GM21529 (cell line): ENCODE measurements around the gene ATP8B1.

Experiments
- ATAC-seq: cut with Tn5 transposase; IDR thresholded peaks from one replicate; pipeline ENCODE4 v1.9.1; 2021; ENCODE audit not compliant: unreplicated experiment

The ATP8B1 gene

GRCh38 chr18:57794951-57795728, 8.0 kb downstream of the ATP8B1 start:
- no peak for ATAC-seq

GRCh38 chr18:57793302-57793986, 9.7 kb downstream of the ATP8B1 start:
- no peak for ATAC-seq

GRCh38 chr18:57792631-57793301, 10.3 kb downstream of the ATP8B1 start:
- no peak for ATAC-seq

- no peak for ATAC-seq
Measured at GRCh38 chr18:57791911-57792310, 11.2 kb downstream of the ATP8B1 start.

- no peak for ATAC-seq
Measured at GRCh38 chr18:57791192-57791591, 11.9 kb downstream of the ATP8B1 start.

DNA sequence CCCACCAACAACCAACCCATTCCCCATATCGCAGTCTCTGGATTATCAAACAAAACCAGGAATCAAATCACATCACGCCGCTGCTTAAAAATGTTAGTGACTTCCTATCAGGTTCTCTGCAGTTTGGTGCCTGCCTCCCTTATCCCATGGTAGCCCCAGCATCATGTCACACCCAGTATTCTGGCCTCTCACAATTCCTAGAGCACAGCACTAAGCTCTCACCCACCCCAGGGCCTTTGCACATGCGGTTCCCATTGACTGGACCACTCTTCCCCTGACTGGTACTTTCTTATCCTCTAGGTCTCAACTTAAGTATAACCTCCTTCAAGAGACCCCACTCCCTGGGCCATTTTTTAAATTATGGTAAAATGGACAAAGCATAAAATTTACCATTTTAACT, 12.8 kb downstream of the ATP8B1 start:
- no peak for ATAC-seq

- ATAC-seq = no peak
Measured at GRCh38 chr18:57789759-57790158, 13.4 kb downstream of the ATP8B1 start.

- ATAC-seq = no peak
Measured at GRCh38 chr18:57789090-57789489, 14.0 kb downstream of the ATP8B1 start.

DNA sequence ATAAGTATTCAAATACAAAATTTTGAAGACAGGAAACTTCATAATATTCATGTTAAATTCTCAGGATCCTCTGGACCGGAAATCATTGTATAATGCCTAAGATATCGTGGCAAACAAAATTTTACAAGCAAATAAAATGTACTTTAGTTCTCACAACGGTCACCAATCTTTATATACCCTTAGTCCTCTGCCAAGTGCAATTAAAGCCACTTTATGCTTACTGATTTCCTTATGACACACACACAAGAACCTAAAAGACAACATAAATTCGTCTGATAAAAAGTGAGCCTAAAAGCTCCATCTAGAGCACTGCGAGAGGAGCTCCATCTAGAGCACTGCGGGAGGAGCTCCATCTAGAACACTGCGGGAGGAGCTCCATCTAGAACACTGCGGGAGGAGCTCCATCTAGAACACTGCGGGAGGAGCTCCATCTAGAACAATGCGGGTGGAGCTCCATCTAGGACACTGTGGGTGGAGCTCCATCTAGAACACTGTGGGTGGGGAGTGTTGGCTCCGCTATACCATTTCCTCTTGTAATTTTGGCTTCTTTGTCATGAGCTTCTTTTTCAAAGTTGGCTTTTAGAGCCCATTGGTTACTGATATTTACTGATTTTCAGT, 15.9 kb downstream of the ATP8B1 start:
- no peak for ATAC-seq

GRCh38 chr18:57785751-57786437, 17.2 kb downstream of the ATP8B1 start:
- ATAC-seq = no peak

- no peak for ATAC-seq
Measured at GRCh38 chr18:57784801-57785114, 18.4 kb downstream of the ATP8B1 start.

GRCh38 chr18:57784034-57784800, 18.9 kb downstream of the ATP8B1 start:
- no peak for ATAC-seq

GRCh38 chr18:57782049-57782448, 21.1 kb downstream of the ATP8B1 start:
- ATAC-seq = no peak

DNA sequence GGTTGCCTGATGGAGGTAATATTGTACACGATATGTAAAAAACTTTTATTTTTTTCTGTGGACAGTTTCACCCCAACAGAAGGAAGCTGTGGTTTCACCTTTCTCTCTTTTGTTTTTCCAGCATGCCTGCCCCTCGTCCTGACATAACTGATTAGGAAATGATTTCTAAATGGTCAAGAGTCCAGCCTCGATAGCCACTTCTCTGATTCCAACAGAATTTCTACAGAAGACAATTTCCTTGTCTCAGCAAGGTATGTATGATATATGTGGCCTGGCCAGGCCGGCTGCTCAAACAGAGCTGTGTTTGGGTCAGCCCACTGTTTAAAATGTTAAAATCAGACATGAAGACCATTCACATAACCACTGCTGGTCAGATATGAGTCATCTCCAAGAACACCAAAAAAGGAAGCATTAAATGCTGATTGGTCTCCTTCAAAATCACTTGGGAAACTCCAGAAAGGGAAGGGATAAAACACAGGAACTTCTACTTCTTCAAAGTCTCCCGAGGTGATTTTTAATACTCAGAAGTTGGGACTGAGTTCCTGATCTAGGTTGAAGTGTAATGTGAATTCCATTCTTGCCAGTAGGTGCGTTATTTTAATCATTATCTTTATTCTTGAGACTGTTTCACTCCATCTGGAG, 22.3 kb downstream of the ATP8B1 start:
- ATAC-seq = peak; percentile 67

- no peak for ATAC-seq
Measured at GRCh38 chr18:57780318-57780705, 22.8 kb downstream of the ATP8B1 start.

DNA sequence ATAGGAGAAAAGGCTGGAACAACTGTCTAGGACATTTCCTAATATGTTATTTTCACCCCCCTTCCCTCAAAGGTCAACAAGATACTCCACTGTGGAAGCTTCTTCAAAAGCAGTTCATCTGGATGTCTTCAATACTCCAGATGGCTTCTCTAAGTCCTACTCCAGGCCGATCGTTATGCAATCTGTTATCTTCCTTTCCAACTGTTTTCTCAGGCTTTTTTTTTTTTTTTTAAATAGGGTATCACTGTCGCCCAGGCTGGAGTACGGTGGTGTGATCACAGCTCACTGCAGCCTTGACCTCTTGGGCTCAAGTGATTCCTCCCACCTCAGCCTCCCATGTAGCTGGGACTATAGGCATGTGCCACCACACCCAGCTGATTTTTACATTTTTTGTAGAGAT, 26.3 kb downstream of the ATP8B1 start:
- ATAC-seq = no peak

GRCh38 chr18:57776354-57776753, 26.8 kb downstream of the ATP8B1 start:
- ATAC-seq = no peak

DNA sequence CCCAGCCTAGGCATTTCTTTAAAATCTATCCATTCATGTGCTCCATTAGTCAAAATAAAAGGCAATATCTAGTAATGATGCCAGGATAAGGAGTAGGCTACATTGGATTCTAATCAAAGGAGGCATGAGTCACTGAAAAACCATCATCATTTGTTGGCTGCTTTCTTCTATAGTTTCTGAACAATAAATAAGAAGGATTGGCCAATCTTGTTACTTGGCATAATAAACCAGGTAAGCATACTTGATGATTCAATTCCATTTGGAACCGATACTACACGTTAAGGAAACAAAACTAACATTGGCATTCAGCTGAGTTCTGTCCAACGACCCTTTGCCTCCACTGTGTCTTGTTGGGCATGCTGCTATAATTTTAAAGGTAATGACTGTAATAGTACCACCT, 27.2 kb downstream of the ATP8B1 start:
- no peak for ATAC-seq

DNA sequence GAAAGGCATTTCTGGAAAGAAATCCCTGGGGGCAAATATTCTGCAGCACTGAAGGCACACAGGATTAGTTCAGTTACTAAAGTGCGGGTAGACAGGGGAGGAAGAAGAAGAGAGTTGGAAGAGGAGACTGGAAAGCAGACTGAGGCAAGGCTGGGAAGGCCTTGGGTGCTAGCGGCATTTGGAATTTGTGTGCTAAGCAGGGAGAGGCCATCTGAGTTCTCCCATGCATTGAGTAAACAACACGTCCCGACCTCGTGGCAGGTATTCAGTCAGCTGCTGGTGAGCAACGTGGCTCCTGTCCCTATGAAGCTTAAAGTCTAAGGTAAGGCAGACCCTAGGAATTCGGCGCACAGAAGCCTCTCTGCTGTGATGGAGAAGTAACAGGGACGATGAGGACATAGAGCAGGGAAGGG, 30.7 kb downstream of the ATP8B1 start:
- no peak for ATAC-seq

DNA sequence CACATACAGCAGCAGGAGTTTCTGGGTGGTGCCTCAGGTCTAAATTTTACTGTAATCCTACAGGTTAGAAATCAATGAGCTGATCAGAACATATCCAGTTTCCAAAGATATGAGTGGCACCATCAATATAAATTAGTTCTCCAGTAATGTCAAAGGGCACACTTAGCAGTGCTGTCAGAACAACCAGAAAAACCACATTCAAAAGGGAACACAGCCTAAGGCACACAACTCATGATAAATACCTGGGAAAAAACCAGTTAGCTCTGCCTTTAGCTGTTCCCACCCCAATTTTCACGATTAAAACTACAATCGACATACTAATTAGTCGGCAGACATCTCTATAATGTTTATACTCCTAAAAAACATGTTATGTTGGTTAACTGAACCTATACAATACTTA, 31.5 kb downstream of the ATP8B1 start:
- ATAC-seq = no peak
